H1 (cell line): ENCODE measurements around the gene RAB26. TPM values are rescaled to one million over a fixed set of nuclear protein-coding genes. Genes with fewer than 3 reads are reported as not detected.

Experiments
- CTCF ChIA-PET: fragments of 300-600 bp; sonication (Branson Sonifier 250); formaldehyde crosslinking; loops from one replicate; lab custom pipeline; 2021; ENCODE audit not compliant: partially characterized antibody; lab: Charles Lee
- POLR2A ChIA-PET: fragments of 300-600 bp; sonication (Branson Sonifier 250); formaldehyde crosslinking; loops from one replicate; lab custom pipeline; 2021; ENCODE audit warnings: inconsistent platforms; ENCODE audit not compliant: partially characterized antibody; lab: Charles Lee
- DNase-seq, 2 experiments: peaks; one replicate each; pipeline versions ENCODE4 v3.0.0 to v3.0.0-alpha.2; 2010 to 2022; ENCODE audit warnings: low spot score in 2 of 2, low read depth in 1 of 2, mixed read lengths in 1 of 2
- FAIRE-seq: peaks from 2 replicates; lab custom pipeline; 2011; peaks lifted over from hg19 to GRCh38; lab: Jason Lieb, UNC
- H2AFZ ChIP-seq: 2 replicates; pipeline ENCODE4 v1.8.1; 2012; ENCODE audit warnings: low read length, inconsistent platforms
- H2AK5ac ChIP-seq: 2 replicates; pipeline ENCODE4 v1.6.1; 2013; ENCODE audit warnings: low read depth, low read length
- H2BK120ac ChIP-seq: replicated peaks from 2 replicates; pipeline ENCODE3; 2013; ENCODE audit warnings: low read depth, low read length, inconsistent platforms
- H2BK12ac ChIP-seq: 2 replicates; pipeline ENCODE4 v1.6.1; 2013; ENCODE audit warnings: low read depth, low read length
- H2BK15ac ChIP-seq: 2 replicates; pipeline ENCODE4 v1.6.1; 2013; ENCODE audit warnings: low read length
- H2BK20ac ChIP-seq: 2 replicates; pipeline ENCODE4 v1.6.1; 2013; ENCODE audit warnings: low read length
- H2BK5ac ChIP-seq: 2 replicates; pipeline ENCODE4 v1.6.1; 2013; ENCODE audit warnings: low read depth, low read length
- H3K14ac ChIP-seq: 2 replicates; pipeline ENCODE4 v1.6.1; 2013; ENCODE audit warnings: inconsistent platforms; ENCODE audit not compliant: insufficient read length
- H3K18ac ChIP-seq: 2 replicates; pipeline ENCODE4 v1.6.1; 2013; ENCODE audit warnings: low read length; ENCODE audit errors: extremely low read depth
- H3K23ac ChIP-seq: 2 replicates; pipeline ENCODE4 v1.6.1; 2013; ENCODE audit warnings: inconsistent platforms; ENCODE audit not compliant: insufficient read length
- H3K23me2 ChIP-seq: 2 replicates; pipeline ENCODE4 v1.6.1; 2013; ENCODE audit warnings: low read depth, low read length
- H3K27ac ChIP-seq: 2 replicates; pipeline ENCODE4 v1.6.1; 2011; ENCODE audit warnings: low read depth, low read length, inconsistent platforms
- H3K27me3 ChIP-seq, 4 experiments: replicated peaks in 1 of 4; 1 replicate in 1 of 4; 2 replicates in 3 of 4; pipeline versions ENCODE4 v1.6.1 to v1.8.1; 2011 to 2013; ENCODE audit warnings: low read length in 3 of 4, mild to moderate bottlenecking in 3 of 4, inconsistent platforms in 2 of 4, mixed read lengths in 2 of 4, moderate library complexity in 1 of 4; ENCODE audit not compliant: control insufficient read depth in 3 of 4, insufficient read depth in 3 of 4; ENCODE audit errors: extremely low read depth in 1 of 4
- H3K36me3 ChIP-seq, 4 experiments: 2 replicates each; pipeline versions ENCODE4 v1.6.1 to v1.8.1; 2011 to 2013; ENCODE audit warnings: mild to moderate bottlenecking in 4 of 4, low read length in 3 of 4, moderate library complexity in 2 of 4, control low read depth in 1 of 4, inconsistent platforms in 1 of 4; ENCODE audit not compliant: insufficient read depth in 4 of 4, control insufficient read depth in 2 of 4
- H3K4ac ChIP-seq: replicated peaks from 2 replicates; pipeline ENCODE3; 2013; ENCODE audit warnings: low read length, low read depth, mixed read lengths, inconsistent platforms; ENCODE audit not compliant: insufficient read length
- H3K4me1 ChIP-seq, 4 experiments: replicated peaks in 1 of 4; 1 replicate in 1 of 4; 2 replicates in 3 of 4; pipeline versions ENCODE4 v1.6.1 to v1.8.1; 2011 to 2013; ENCODE audit warnings: low read length in 3 of 4, inconsistent platforms in 2 of 4, mixed read lengths in 1 of 4; ENCODE audit not compliant: insufficient read depth in 4 of 4, control insufficient read depth in 3 of 4
- H3K4me2 ChIP-seq, 2 experiments: 2 replicates each; pipeline versions ENCODE4 v1.6.1 to v1.8.1; 2011 to 2013; ENCODE audit warnings: low read depth in 2 of 2, low read length in 2 of 2, control low read depth in 1 of 2, inconsistent platforms in 1 of 2, mild to moderate bottlenecking in 1 of 2; ENCODE audit not compliant: insufficient read depth in 1 of 2
- H3K4me3 ChIP-seq, 4 experiments: fragments of 200-600, 300-600 bp in 1 of 4; sonication (generic), shearing (Covaris generic), sonication (Bioruptor Twin) in 1 of 4; 2 replicates each; pipeline versions ENCODE4 v1.5.1 to v1.8.1; 2011 to 2016; ENCODE audit warnings: low read length in 4 of 4, low read depth in 3 of 4, control low read depth in 2 of 4, inconsistent platforms in 2 of 4, mild to moderate bottlenecking in 2 of 4, mixed read lengths in 1 of 4, moderate library complexity in 1 of 4; ENCODE audit not compliant: insufficient read depth in 2 of 4; ENCODE audit errors: extremely low read depth in 1 of 4
- H3K56ac ChIP-seq: replicated peaks from 2 replicates; pipeline ENCODE3; 2013; ENCODE audit warnings: low read depth, mild to moderate bottlenecking, mixed read lengths, low read length, inconsistent platforms; ENCODE audit not compliant: insufficient read length
- H3K79me1 ChIP-seq: 2 replicates; pipeline ENCODE4 v1.6.1; 2013; ENCODE audit warnings: low read depth, low read length, control low read depth
- H3K79me2 ChIP-seq, 2 experiments: 2 replicates each; pipeline versions ENCODE4 v1.6.1 to v1.8.1; 2012 to 2013; ENCODE audit warnings: low read length in 2 of 2, mild to moderate bottlenecking in 2 of 2, inconsistent platforms in 1 of 2; ENCODE audit not compliant: insufficient read depth in 2 of 2, control insufficient read depth in 1 of 2
- H3K9ac ChIP-seq, 4 experiments: replicated peaks in 1 of 4; 1 replicate in 1 of 4; 2 replicates in 3 of 4; pipeline versions ENCODE4 v1.6.1 to v1.8.1; 2011 to 2013; ENCODE audit warnings: low read depth in 3 of 4, low read length in 3 of 4, control low read depth in 2 of 4, mild to moderate bottlenecking in 2 of 4, moderate library complexity in 2 of 4, inconsistent platforms in 1 of 4; ENCODE audit errors: extremely low read depth in 1 of 4
- H3K9me3 ChIP-seq, 2 experiments: 2 replicates each; pipeline versions ENCODE4 v1.6.1 to v1.8.1; 2012 to 2013; ENCODE audit warnings: mild to moderate bottlenecking in 2 of 2, moderate library complexity in 2 of 2, control low read depth in 1 of 2, inconsistent platforms in 1 of 2, low read depth in 1 of 2, low read length in 1 of 2, mixed read lengths in 1 of 2; ENCODE audit not compliant: insufficient read depth in 2 of 2
- H4K20me1 ChIP-seq, 2 experiments: replicated peaks in 1 of 2; 2 replicates each; pipeline versions ENCODE3 to v1.8.1; 2011 to 2013; ENCODE audit warnings: inconsistent platforms in 2 of 2, low read length in 2 of 2, mild to moderate bottlenecking in 1 of 2; ENCODE audit not compliant: insufficient read depth in 2 of 2, control insufficient read depth in 1 of 2
- H4K5ac ChIP-seq: 2 replicates; pipeline ENCODE4 v1.6.1; 2013; ENCODE audit warnings: low read length, low read depth, mixed read lengths, inconsistent platforms; ENCODE audit not compliant: insufficient read length
- H4K8ac ChIP-seq: 2 replicates; pipeline ENCODE4 v1.8.0; 2013; ENCODE audit warnings: mild to moderate bottlenecking, moderate library complexity, low read length, inconsistent platforms; ENCODE audit not compliant: insufficient read depth; ENCODE audit errors: extremely low read depth
- H4K91ac ChIP-seq: replicated peaks from 2 replicates; pipeline ENCODE3; 2013; ENCODE audit warnings: low read length, mixed read lengths, inconsistent platforms; ENCODE audit not compliant: insufficient read length
- ASH2L ChIP-seq: fragments of 200-600, 300-600 bp; sonication (generic); IDR thresholded peaks from one replicate; pipeline ENCODE4 v1.7.1; 2017; ENCODE audit warnings: low read length
- CEBPB ChIP-seq: IDR thresholded peaks from 2 replicates; pipeline ENCODE4 v1.6.1; 2012; ENCODE audit warnings: low read depth, low read length
- HDAC2 ChIP-seq, 2 experiments: fragments of 300-600 bp in 1 of 2; sonication (generic) in 1 of 2; IDR thresholded peaks; 2 replicates each; pipeline ENCODE4 v1.6.1; 2011 to 2012; ENCODE audit warnings: low read depth in 2 of 2, low read length in 2 of 2, mild to moderate bottlenecking in 2 of 2, moderate library complexity in 2 of 2, borderline replicate concordance in 1 of 2, inconsistent platforms in 1 of 2
- NANOG ChIP-seq: IDR thresholded peaks from 2 replicates; pipeline ENCODE4 v1.6.1; 2011; ENCODE audit warnings: low read length, low read depth, mild to moderate bottlenecking, inconsistent platforms; ENCODE audit not compliant: insufficient read depth, poor library complexity, severe bottlenecking
- NRF1 ChIP-seq: IDR thresholded peaks from 2 replicates; pipeline ENCODE4 v1.6.1; 2011; ENCODE audit warnings: mild to moderate bottlenecking, low read depth, low read length, improper control_type of control experiment
- PHF8 ChIP-seq: fragments of 200-600 bp; sonication (generic); conservative IDR thresholded peaks from 2 replicates; pipeline ENCODE4 v1.7.1; 2012; ENCODE audit warnings: low read depth, mild to moderate bottlenecking, inconsistent platforms, low read length, moderate library complexity
- POLR2AphosphoS5 ChIP-seq: IDR thresholded peaks from 2 replicates; pipeline ENCODE4 v1.6.1; 2011; ENCODE audit warnings: low read depth, low read length
- SIN3A ChIP-seq, 2 experiments: IDR thresholded peaks in 1 of 2; conservative IDR thresholded peaks in 1 of 2; 2 replicates each; pipeline ENCODE4 v1.6.1; 2011 to 2012; ENCODE audit warnings: low read length in 2 of 2, improper control_type of control experiment in 1 of 2, low read depth in 1 of 2, mild to moderate bottlenecking in 1 of 2
- SRF ChIP-seq: IDR thresholded peaks from 2 replicates; pipeline ENCODE4 v1.6.1; 2011; ENCODE audit warnings: mild to moderate bottlenecking, low read depth, low read length, moderate library complexity
- TBP ChIP-seq: IDR thresholded peaks from 2 replicates; pipeline ENCODE4 v1.6.1; 2011; ENCODE audit warnings: low read depth, low read length, improper control_type of control experiment
- TEAD4 ChIP-seq: IDR thresholded peaks from 2 replicates; pipeline ENCODE4 v1.6.1; 2012; ENCODE audit warnings: low read depth, low read length, inconsistent platforms, mixed read lengths
- WGBS, 2 experiments: shearing (Covaris generic) in 1 of 2; methylation state at CpG; one replicate each; pipeline versions ENCODE4 v1.1.6 to v1.1.7; 2013 to 2015; ENCODE audit warnings: low lambda C conversion rate in 2 of 2, mixed read lengths in 2 of 2, inconsistent platforms in 1 of 2, low coverage in 1 of 2, missing lambda C conversion rate in 1 of 2; ENCODE audit not compliant: insufficient replicate concordance in 2 of 2, insufficient coverage in 1 of 2, insufficient read length in 1 of 2; ENCODE audit errors: extremely low coverage in 1 of 2, missing lambda C conversion rate in 1 of 2; 5-methylcytosine and 5-hydroxymethylcytosine counted together
- polyA plus RNA-seq, 7 experiments: library from polyadenylated mRNA; depleted of rRNA in 3 of 7; stranded (reverse) in 5 of 7; unstranded in 2 of 7; fragments of >200 nt in 5 of 7; fragments of 200-250 nt in 2 of 7; gene quantifications; 1 replicate in 5 of 7; 2 replicates in 1 of 7; 4 replicates in 1 of 7; pipeline versions ENCODE4 v1.2.1 to v1.2.3, GENCODE V29; 2011 to 2013; ENCODE audit warnings: missing spikeins in 2 of 7, mixed read lengths in 2 of 7
- total RNA-seq: library from RNA; stranded (reverse); fragmentation: NEBNext Ultra II Directional; extraction: Animal tissue kit (Norgen Biotek cat#: 25700); gene quantifications from 2 replicates; pipeline ENCODE4 v1.2.1, GENCODE V29; 2021
- TF ChIP-seq, protein P1 (sequence below): IDR thresholded peaks from 2 replicates; pipeline ENCODE4 v1.6.1; 2011; ENCODE audit warnings: low read depth, mild to moderate bottlenecking, low read length; ENCODE audit not compliant: insufficient read depth

The RAB26 gene
- total and polyA plus RNA-seq, 2 of the 8 experiments (the other 6 are each of a cell fraction or from before 2014, with no cell fraction given) = 4.3 to 5.4 TPM

DNA sequence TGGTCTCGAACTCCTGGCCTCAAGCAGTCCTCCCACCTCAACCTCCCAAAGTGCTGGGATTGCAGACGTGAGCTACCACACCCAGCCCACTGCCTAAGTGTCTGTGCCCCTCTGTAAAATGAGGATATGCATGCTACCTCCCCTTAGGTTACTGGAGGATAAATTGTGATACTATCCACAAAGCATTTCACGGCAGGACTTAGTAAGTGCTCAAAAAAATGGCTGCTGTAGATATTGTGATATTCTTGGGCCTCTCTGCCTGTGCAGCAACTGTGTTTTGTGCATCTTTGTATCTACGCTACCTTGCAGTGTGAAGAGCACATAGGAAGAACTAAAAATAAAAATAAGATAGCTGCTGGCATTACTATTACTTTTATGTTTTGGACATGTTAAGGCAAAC is 49.9 kb downstream of the RAB26 start:
- Histone ChIP-seq H4K20me1 (peaks cover 4 to 14% of the 10 kb centered on the region in 2 experiments), H2BK5ac (no peak overlapping the region), H3K56ac (no peak overlapping the region), H3K27me3 (peaks cover 4 to 34% (median 24%) of the 10 kb centered on the region in 4 experiments), H3K79me1 (no peaks in the 10 kb centered on the region), H2BK15ac (no peak overlapping the region), H3K23me2 (peaks cover 8% of the 10 kb centered on the region; the same call in 1 of the 2 replicates), H4K8ac (no peak overlapping the region), H3K9me3 (no peaks in the 10 kb centered on the region), H2BK12ac (no peak overlapping the region), H3K27ac (no peak overlapping the region), H3K4me3 (no peak overlapping the region), H2BK120ac (no peak overlapping the region), H3K36me3 (no peaks in the 10 kb centered on the region), H3K14ac (no peak overlapping the region), H3K4me2 (no peak overlapping the region), H3K18ac (no peak overlapping the region), H3K4ac (no peak overlapping the region), H3K4me1 (peaks cover 0 to 10% (median 3%) of the 10 kb centered on the region in 4 experiments; a peak in 4 of 7 replicates), H3K23ac (no peak overlapping the region), H3K79me2 (no peaks in the 10 kb centered on the region), H4K5ac (no peak overlapping the region), H2AFZ (no peak overlapping the region), H2AK5ac (no peak overlapping the region), H2BK20ac (no peak overlapping the region), H3K9ac (no peak overlapping the region), H4K91ac (no peak overlapping the region)
- ChIA-PET POLR2A (interaction anchor here (0.5 to 6.9 kb wide), 11 partner anchors 8 to 323 kb away, joined by 3 to 63 read pairs (median 6); partner anchors contain the start of genes BRICD5, DNASE1L2, ECI1 and MLST8), CTCF (interaction anchor here (0.9 to 2.0 kb wide), 3 partner anchors 10 to 38 kb away, joined by 3 to 6 read pairs (median 6); partner anchors contain the start of gene DNASE1L2)
- no peak for FAIRE-seq
- 80% methylated on average over 4 of the region's 4 CpGs; no CpG with 5 or more reads in 1 of the 2 experiments for WGBS, 2 experiments
- DNase-seq = no peak
- TF ChIP-seq NANOG (no peak), POLR2AphosphoS5 (no peak), NRF1 (no peak), PHF8 (no peak), TBP (no peak), SIN3A (conservative IDR thresholded peaks at IDR 0.05 in 1 of 2, IDR thresholded peaks at IDR 0.05 in 1 of 2; ENCODE audit: low read depth in 1 of 2, low read length in 2 of 2) (no peak), HDAC2 (IDR thresholded peaks at IDR 0.05; ENCODE audit: borderline replicate concordance in 1 of 2, low read depth in 2 of 2, low read length in 2 of 2) (no peak), TEAD4 (no peak), ASH2L (no peak), CEBPB (no peak), SRF (no peak)
- TF ChIP-seq, protein P1, sequence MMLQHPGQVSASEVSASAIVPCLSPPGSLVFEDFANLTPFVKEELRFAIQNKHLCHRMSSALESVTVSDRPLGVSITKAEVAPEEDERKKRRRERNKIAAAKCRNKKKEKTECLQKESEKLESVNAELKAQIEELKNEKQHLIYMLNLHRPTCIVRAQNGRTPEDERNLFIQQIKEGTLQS = no peak
